ENCODE results near the gene ZNF91.

- TF ChIP-seq CTCF (IDR thresholded peaks at IDR 0.05) (no peak), POLR2A (IDR thresholded peaks at IDR 0.05) (no peak)
Measured at GRCh38 chr19:23401086-23401610, 5.9 kb upstream of the ZNF91 start.
